Neural progenitor cell (in vitro differentiated cells): Measurements from ENCODE around the gene FUZ. TPM values are rescaled to one million over a fixed set of nuclear protein-coding genes. Genes with fewer than 3 reads are reported as not detected.

ENCODE experiments used
- DNase-seq: peaks from one replicate; pipeline ENCODE4 v3.0.0-alpha.2; 2016; ENCODE audit warnings: low spot score
- H2AFZ ChIP-seq: fragments of 200-600 bp; sonication (generic); replicated peaks from 2 replicates; pipeline ENCODE4 v1.6.1; 2016; ENCODE audit warnings: antibody characterized with exemption
- H3F3A ChIP-seq: fragments of 200-600 bp; sonication (generic); 2 replicates; pipeline ENCODE4 v1.6.1; 2016; ENCODE audit warnings: antibody characterized with exemption, low read depth
- H3K27ac ChIP-seq: fragments of 200-600 bp; sonication (generic); 2 replicates; pipeline ENCODE4 v1.5.1; 2016; ENCODE audit warnings: mild to moderate bottlenecking
- H3K27me3 ChIP-seq: fragments of 200-600 bp; sonication (generic); 2 replicates; pipeline ENCODE4 v1.6.1; 2016; ENCODE audit warnings: mild to moderate bottlenecking, moderate library complexity
- H3K36me3 ChIP-seq: fragments of 200-600 bp; sonication (generic); 2 replicates; pipeline ENCODE4 v1.5.1; 2016
- H3K4me1 ChIP-seq: fragments of 200-600 bp; sonication (generic); 2 replicates; pipeline ENCODE4 v1.6.1; 2016; ENCODE audit warnings: mixed run types
- H3K4me2 ChIP-seq: fragments of 200-600 bp; sonication (generic); 2 replicates; pipeline ENCODE4 v1.6.1; 2016
- H3K4me3 ChIP-seq: fragments of 200-600 bp; sonication (generic); 2 replicates; pipeline ENCODE4 v1.5.1; 2016
- H3K79me2 ChIP-seq: fragments of 200-600 bp; sonication (generic); 2 replicates; pipeline ENCODE4 v1.6.1; 2016; ENCODE audit warnings: low read depth
- H3K9ac ChIP-seq: fragments of 200-600 bp; sonication (generic); 2 replicates; pipeline ENCODE4 v1.6.1; 2016
- H3K9me3 ChIP-seq: fragments of 200-600 bp; sonication (generic); 2 replicates; pipeline ENCODE4 v1.5.1; 2016; ENCODE audit warnings: low read depth
- H4K20me1 ChIP-seq: fragments of 200-600 bp; sonication (generic); 2 replicates; pipeline ENCODE4 v1.6.1; 2016; ENCODE audit warnings: low read depth
- H3K27ac Mint-ChIP-seq: 3 replicates; pipeline ENCODE4 v1.8.0; 2021; ENCODE audit warnings: mixed read lengths
- H3K27me3 Mint-ChIP-seq: 2 replicates; pipeline ENCODE4 v1.8.0; 2022; ENCODE audit warnings: low read depth, mild to moderate bottlenecking, inconsistent platforms, moderate library complexity, mixed read lengths; ENCODE audit not compliant: insufficient read depth
- H3K36me3 Mint-ChIP-seq: 3 replicates; pipeline ENCODE4 v1.8.0; 2021; ENCODE audit warnings: mixed read lengths
- H3K4me1 Mint-ChIP-seq: 3 replicates; pipeline ENCODE4 v1.8.0; 2021; ENCODE audit warnings: mixed read lengths
- H3K4me3 Mint-ChIP-seq: 3 replicates; pipeline ENCODE4 v1.8.0; 2021; ENCODE audit warnings: mild to moderate bottlenecking, moderate library complexity, mixed read lengths
- H3K9me3 Mint-ChIP-seq: 3 replicates; pipeline ENCODE4 v1.8.0; 2020; ENCODE audit warnings: mixed read lengths
- EZH2 ChIP-seq: fragments of 200-600 bp; sonication (generic); IDR thresholded peaks from 2 replicates; pipeline ENCODE4 v1.6.1; 2017; ENCODE audit warnings: antibody characterized with exemption, mild to moderate bottlenecking, moderate library complexity
- EZH2phosphoT487 ChIP-seq: fragments of 200-600 bp; sonication (generic); IDR thresholded peaks from 2 replicates; pipeline ENCODE4 v1.6.1; 2017; ENCODE audit warnings: antibody characterized with exemption
- total RNA-seq: library from RNA; depleted of rRNA; stranded (reverse); fragments of >200 nt; gene quantifications from 2 replicates; pipeline ENCODE4 v1.2.3, GENCODE V29; 2015; ENCODE audit warnings: low replicate concordance
- TF ChIP-seq, protein P1 (sequence below): fragments of 200-600 bp; sonication (generic); IDR thresholded peaks from 2 replicates; pipeline ENCODE4 v1.5.1; 2017; ENCODE audit warnings: antibody characterized with exemption, mild to moderate bottlenecking

Gene FUZ
- total RNA-seq, 1 donor from 2014 or later, result 24.6 TPM

DNA sequence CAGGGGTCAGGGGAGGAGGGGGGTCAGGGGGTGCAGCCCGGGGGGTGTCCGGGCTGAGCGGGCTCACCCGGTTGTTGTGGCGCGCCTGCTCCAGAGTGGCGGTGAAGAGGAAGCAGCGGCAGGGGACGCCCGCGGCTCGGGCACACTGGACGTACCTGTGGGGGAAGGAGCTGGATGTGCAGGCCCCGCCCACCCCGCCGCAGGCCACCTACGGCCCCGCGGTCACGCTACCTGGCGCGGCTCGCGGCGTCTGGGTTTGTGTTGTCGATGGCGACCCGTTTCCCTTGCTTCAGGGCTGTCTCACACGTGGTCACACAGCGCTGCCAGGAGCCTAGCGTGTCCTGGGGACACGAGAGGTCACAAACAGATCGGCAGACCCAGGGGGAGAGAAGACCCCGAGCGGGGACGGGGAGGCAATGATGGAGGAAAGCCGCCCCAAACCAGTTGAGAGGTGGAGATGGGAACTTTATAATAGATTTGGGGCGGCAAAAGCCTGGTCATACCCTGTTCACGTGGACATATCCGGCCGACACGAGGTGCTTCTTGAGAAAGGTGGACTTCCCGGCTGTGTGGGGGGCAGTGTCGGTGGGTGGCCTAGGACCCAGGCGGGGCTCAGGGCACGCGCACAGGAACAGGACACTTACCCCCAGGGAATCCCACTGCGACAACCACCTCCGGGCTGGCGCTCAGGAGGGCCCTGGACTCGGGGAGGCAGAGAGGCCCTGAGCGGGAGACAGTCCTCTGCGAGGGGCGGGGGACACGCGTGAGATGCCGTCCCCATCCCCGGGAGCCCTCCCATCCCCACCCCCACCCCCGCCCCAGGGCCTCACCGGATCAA is 48.7 kb upstream of the FUZ start:
- Histone ChIP-seq H3F3A (peaks cover 93% of the 10 kb centered on the region), H3K4me1 (peaks cover 3% of the 10 kb centered on the region), H4K20me1 (peaks cover 85% of the 10 kb centered on the region), H3K4me3 (no peak overlapping the region), H3K36me3 (no peaks in the 10 kb centered on the region), H3K9ac (no peak overlapping the region), H3K27me3 (no peaks in the 10 kb centered on the region), H3K27ac (peak overlapping the region; percentile 70), H3K79me2 (peaks cover 38% of the 10 kb centered on the region), H2AFZ (no peak overlapping the region), H3K4me2 (no peak overlapping the region), H3K9me3 (no peaks in the 10 kb centered on the region)
- Mint-ChIP-seq H3K36me3 (peaks cover 30% of the 10 kb centered on the region), H3K4me1 (peaks cover 41% of the 10 kb centered on the region), H3K27me3 (peaks cover 18% of the 10 kb centered on the region), H3K27ac (no peak overlapping the region), H3K4me3 (no peak overlapping the region), H3K9me3 (no peaks in the 10 kb centered on the region)
- no peak for DNase-seq
- TF ChIP-seq EZH2 (no peak), EZH2phosphoT487 (no peak)
- TF ChIP-seq, protein P1, sequence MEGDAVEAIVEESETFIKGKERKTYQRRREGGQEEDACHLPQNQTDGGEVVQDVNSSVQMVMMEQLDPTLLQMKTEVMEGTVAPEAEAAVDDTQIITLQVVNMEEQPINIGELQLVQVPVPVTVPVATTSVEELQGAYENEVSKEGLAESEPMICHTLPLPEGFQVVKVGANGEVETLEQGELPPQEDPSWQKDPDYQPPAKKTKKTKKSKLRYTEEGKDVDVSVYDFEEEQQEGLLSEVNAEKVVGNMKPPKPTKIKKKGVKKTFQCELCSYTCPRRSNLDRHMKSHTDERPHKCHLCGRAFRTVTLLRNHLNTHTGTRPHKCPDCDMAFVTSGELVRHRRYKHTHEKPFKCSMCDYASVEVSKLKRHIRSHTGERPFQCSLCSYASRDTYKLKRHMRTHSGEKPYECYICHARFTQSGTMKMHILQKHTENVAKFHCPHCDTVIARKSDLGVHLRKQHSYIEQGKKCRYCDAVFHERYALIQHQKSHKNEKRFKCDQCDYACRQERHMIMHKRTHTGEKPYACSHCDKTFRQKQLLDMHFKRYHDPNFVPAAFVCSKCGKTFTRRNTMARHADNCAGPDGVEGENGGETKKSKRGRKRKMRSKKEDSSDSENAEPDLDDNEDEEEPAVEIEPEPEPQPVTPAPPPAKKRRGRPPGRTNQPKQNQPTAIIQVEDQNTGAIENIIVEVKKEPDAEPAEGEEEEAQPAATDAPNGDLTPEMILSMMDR, result no peak

DNA sequence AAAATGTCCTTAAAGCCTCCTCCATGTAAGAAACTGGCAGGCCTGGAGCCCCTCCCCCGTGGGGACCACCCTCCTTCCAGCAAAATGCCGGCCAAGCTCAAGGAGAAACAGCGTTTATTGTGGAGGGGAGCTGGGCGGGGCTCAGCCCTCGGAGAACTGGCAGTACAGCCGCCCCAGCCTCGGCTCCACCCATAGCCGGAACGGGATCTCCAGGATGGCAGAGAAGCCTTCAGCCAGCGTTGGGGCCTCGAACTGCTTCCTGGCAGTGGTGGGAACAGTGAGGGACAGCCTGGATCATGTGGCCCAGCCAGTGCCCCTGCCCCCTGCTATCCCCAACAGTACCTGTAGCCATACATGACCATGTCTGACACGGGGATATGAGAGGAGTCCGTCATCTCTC is 48.0 kb upstream of the FUZ start:
- Mint-ChIP-seq H3K27me3 (peaks cover 17% of the 10 kb centered on the region), H3K4me1 (peaks cover 34% of the 10 kb centered on the region), H3K9me3 (no peaks in the 10 kb centered on the region), H3K36me3 (peaks cover 30% of the 10 kb centered on the region), H3K27ac (no peak overlapping the region), H3K4me3 (peak overlapping the region; percentile 65)
- peaks cover 92% of the 10 kb centered on the region for H4K20me1 ChIP-seq
- DNase-seq, result no peak
- H3F3A ChIP-seq, result peaks cover 89% of the 10 kb centered on the region
- no peak overlapping the region for H3K9ac ChIP-seq
- no peak for TF ChIP-seq EZH2phosphoT487
- TF ChIP-seq EZH2, result no peak
- TF ChIP-seq, protein P1, result no peak
- peaks cover 3% of the 10 kb centered on the region for H3K4me1 ChIP-seq
- H3K27me3 ChIP-seq, result no peaks in the 10 kb centered on the region
- H3K36me3 ChIP-seq, result no peaks in the 10 kb centered on the region
- H3K4me2 ChIP-seq, result no peak overlapping the region
- no peak overlapping the region for H3K27ac ChIP-seq
- peaks cover 35% of the 10 kb centered on the region for H3K79me2 ChIP-seq
- H3K9me3 ChIP-seq, result no peaks in the 10 kb centered on the region
- H2AFZ ChIP-seq, result no peak overlapping the region
- no peak overlapping the region for H3K4me3 ChIP-seq

DNA sequence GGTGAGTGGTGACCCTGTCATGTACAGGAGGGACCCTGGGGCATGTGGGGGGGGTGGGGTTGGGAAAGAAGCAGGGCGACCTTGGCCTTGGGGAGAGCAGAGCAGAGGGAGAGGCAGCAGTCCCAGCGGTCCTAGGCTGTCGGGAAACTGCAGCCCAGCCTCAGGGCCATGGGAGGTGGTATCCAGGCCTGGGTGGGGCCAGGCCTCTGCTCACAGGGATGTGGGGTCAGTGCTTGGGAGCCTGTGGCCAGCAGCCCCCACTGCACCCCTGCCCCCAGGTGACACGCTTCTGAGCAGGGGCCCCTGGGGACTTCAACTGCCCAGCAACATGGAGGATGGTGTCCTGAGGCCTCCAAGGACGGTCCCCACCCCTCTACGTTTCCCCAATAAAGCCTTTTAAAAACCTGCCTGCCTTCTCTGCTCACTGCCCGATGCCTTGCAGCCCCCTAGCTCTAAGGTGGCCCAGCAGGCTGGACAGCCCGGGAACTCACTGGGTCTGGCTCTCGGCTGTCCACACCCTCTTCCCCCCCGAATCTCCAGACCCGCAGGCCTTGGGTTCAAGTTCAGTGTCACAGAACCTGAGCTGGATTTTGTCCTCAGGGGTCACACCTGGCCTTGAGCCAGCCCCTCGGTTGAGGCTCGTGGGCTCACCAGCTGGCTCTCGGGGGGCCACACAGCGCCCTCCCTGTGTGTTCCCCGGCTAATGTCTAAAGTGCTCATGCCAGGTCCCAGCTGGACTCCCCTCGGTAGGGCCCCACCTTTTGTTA is 47.4 kb upstream of the FUZ start:
- TF ChIP-seq EZH2phosphoT487, result no peak
- TF ChIP-seq, protein P1, result no peak
- no peak for TF ChIP-seq EZH2
- peaks cover 98% of the 10 kb centered on the region for H4K20me1 ChIP-seq
- no peaks in the 10 kb centered on the region for H3K9me3 Mint-ChIP-seq
- no peak for DNase-seq
- no peaks in the 10 kb centered on the region for H3K36me3 ChIP-seq
- H3K4me3 ChIP-seq, result no peak overlapping the region
- peaks cover 35% of the 10 kb centered on the region for H3K79me2 ChIP-seq
- peaks cover 28% of the 10 kb centered on the region for H3K4me1 Mint-ChIP-seq
- H3K4me2 ChIP-seq, result no peak overlapping the region
- H3K4me3 Mint-ChIP-seq, result peak overlapping the region; percentile 65
- H3K36me3 Mint-ChIP-seq, result peaks cover 29% of the 10 kb centered on the region
- no peak overlapping the region for H3K27ac ChIP-seq
- no peaks in the 10 kb centered on the region for H3K27me3 ChIP-seq
- peaks cover 20% of the 10 kb centered on the region for H3K27me3 Mint-ChIP-seq
- H3K9ac ChIP-seq, result no peak overlapping the region
- no peak overlapping the region for H2AFZ ChIP-seq
- H3F3A ChIP-seq, result peaks cover 91% of the 10 kb centered on the region
- peaks cover under 1% of the 10 kb centered on the region for H3K4me1 ChIP-seq
- H3K27ac Mint-ChIP-seq, result no peak overlapping the region
- H3K9me3 ChIP-seq, result no peaks in the 10 kb centered on the region
